IPS-NIHi7 (cell line): ENCODE measurements around the gene C2orf69.
"Not testable (repeated sequence)": the region's sequence is repeated elsewhere in the genome, so short reads cannot be mapped to it uniquely, and the experiment has no call there.

Experiments used
- DNase-seq: peaks from one replicate; pipeline ENCODE4 v3.0.0; 2012; ENCODE audit warnings: mixed read lengths; ENCODE audit errors: extremely low spot score

C2orf69 gene

DNA sequence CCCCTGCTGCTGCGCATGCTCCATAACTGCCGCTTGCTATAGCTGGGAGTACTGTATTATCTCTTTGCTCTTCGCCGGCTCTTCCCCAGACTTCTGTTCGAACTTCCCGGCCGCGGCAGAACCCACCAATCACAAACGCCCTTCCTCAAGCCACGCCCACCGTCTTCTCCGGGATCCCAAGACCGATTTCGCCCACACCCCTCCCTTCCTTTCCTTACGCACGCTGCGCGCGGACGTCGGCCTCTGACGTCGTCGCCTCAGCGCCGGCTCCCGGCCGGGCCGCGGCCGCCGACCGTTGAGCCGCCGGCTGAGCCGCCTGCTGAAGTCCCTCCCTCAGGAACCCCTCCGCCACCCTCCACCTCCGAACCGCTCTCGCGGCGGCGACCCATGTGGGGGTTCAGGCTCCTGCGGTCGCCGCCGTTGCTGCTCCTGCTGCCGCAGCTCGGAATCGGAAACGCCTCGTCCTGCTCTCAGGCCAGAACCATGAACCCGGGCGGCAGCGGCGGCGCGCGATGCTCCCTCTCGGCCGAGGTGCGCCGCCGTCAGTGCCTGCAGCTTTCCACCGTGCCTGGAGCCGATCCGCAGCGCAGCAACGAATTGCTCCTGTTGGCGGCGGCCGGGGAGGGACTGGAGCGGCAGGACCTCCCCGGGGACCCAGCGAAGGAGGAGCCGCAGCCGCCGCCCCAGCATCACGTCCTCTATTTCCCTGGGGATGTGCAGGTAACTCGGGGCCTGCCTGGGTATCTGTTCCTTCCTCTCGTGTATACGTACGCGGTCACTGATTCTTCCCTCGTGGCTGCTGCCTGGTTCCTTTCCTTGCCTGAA lies at the start of gene C2orf69:
Gene C2orf69 (plus strand): TSS at position 242 of the 825 bp plus-strand sequence. CDS start 146 bp downstream, at position 388.
- DNase-seq, result peak; percentile 98

- DNase-seq, result no peak
These were observed 48.3 kb upstream of the C2orf69 start for GRCh38 chr2:199862788-199863187.

DNA sequence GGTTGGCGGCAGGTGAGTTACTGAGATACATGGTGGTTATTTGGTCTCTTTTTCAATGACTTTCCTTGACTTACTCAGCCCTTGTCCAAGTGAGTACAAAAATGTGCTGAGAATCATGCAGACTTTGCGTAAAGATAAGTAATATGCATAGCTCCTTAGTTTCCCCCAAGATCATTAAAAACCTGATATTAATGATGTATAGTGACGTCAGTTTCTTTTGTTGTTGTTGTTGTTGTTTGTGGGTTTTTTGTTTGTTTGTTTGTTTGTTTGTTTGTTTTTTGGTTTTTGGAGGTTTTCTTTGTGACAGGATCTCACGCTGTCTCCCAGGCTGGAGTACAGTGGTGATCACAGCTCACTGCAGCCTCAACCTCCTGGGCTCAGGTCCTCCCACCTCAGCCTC lies 45.2 kb upstream of the C2orf69 start:
- DNase-seq, result no peak

GRCh38 chr2:199868431-199869226 lies 42.5 kb upstream of the C2orf69 start:
- no peak for DNase-seq

DNA sequence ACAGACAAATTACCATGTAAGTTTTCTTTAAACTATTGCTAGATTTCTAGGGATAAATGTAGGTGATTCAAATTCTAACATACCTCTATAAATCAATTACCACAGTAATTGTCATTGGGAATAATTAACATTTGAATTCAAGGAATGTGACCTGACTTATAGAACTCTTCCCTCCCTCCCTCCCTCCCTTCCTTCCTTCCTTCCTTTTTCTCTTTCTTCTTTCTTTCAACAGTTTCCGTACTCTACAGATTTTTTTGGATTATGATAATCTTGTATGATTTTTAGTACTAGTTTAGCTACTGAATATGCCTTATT lies 41.9 kb upstream of the C2orf69 start:
- no peak for DNase-seq

- no peak for DNase-seq
These were observed 41.4 kb upstream of the C2orf69 start for GRCh38 chr2:199869653-199870052.

DNA sequence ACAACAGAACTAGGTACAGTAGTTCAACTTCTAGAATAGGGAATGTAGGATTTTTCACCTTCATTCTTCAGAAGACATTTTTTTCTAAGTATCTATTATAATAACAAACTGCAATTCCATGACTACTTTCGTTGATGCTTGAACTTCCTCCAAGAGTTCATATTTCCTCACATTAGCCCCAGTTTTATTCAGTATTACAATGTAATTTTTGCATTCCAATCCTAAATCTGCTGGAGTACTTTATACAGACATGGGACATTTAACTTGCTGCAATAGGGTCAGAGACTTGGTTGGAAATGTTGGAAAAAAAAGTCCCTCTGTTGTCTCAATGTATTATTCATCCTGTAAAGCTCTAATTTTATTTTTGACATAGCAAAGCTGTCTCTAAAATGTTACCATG lies 40.5 kb upstream of the C2orf69 start:
- DNase-seq, result no peak

- no peak for DNase-seq
These were observed 36.9 kb upstream of the C2orf69 start for GRCh38 chr2:199874209-199874608.

DNA sequence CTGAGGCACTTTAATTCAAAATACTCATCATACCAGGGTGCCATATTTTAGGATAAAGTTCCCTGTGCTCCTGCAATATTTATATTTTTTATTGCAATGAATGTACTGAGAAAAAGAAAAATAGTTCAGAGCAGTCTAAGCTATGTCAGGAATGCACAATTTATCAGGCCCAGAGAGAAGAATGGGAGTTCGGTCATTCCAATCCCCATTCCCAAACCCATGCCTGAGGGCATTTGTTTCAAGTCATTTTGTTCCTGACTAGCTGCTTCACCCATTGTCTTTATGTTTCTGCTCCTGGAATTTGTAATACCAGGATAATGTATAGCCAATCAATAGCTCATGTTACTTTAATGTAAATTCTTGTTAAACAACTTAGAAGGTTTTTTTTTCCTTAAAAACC lies 35.7 kb upstream of the C2orf69 start:
- DNase-seq, result no peak

DNA sequence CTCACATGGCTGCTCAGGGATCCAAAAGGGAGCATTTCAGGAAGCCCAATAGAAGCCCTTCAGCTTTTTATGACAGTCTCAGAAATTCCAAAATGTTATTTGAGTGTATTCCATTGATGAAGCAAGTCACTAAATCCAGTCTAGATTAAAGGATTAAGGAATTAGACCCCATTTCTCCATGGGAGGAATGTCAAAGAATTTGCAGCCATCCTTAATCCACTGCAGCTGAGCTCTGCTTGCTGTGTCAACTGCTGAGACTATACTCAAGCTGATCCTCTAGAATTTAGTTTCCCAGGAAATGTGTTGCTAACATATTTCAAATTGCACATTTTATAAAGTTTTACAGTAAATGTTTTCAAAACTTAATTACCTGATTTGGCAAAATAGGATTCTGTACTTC lies 28.4 kb upstream of the C2orf69 start:
- DNase-seq, result no peak

DNA sequence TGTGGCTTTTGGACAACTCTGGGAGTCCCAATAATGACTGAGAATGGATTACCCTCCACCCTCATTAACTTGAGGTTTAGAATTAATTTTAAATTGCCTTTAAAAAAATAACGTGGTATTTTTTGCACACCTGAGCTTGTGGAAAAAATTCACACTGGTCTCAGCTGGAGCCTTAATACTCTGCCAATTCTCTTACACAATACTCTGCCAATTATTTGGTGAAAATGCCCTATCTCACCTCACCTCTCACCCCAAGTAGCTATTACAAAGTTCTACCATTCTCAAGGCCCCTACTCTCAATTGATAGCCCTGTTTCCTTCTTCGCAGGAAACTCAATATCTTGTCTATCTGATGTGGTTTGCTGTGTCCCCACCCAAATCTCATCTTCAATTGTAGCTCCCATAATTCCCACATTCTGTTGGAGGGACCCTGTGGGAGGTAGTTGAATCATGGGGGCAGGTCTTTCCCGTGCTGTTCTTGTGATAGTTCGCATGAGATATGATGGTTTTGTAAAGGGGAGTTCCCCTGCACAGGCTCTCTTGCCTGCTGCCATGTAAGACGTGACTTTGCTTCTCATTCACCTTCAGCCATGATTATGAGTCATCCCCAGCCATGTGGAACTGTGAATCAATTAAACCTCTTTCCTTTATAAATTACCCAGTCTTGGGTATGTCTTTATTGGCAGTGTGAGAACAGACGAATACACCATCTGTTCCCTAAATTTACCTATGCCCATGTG lies 27.4 kb upstream of the C2orf69 start:
- DNase-seq, result no peak

DNA sequence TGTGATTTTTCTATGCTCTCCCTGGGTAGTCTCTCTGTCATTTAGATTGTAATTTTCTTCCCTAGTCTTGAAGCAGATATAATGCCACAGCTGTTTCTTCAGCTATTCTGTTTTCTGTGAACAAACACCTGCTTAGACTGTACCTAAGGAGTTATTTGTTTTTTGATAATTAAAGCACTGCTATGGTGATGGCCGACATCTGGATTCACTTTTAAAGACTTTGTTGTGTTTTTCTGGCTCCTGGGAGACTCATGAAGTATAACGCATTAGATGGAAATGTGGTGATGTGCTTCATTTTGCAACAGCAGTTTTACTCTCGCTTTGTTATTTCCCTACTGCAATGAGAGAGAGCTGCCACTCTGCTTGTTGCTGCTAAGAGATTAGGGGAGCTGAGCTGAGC lies 15.7 kb upstream of the C2orf69 start:
- DNase-seq, result no peak

DNA sequence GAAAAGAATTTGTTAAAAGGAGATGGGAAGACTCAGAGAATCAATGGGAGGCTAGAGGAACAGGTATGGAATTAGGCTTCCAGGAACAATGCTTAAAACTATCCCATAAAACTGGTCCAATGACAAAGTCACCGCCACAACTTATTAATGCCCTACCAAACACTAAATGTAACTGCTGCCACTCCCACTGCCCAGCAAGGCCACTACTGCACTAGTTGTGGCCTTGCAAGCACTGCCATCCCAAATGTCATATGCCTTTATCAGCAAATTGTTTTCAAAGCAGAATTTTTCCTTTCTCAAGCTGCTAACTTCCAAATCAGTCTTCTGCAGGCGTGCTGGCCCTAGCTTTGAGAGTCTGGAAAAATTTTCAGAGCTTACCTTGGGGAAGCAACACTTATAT lies 14.5 kb upstream of the C2orf69 start:
- no peak for DNase-seq

GRCh38 chr2:199901942-199902341 lies 9.2 kb upstream of the C2orf69 start:
- no peak for DNase-seq

GRCh38 chr2:199902486-199903110 lies 8.5 kb upstream of the C2orf69 start:
- no peak for DNase-seq

DNA sequence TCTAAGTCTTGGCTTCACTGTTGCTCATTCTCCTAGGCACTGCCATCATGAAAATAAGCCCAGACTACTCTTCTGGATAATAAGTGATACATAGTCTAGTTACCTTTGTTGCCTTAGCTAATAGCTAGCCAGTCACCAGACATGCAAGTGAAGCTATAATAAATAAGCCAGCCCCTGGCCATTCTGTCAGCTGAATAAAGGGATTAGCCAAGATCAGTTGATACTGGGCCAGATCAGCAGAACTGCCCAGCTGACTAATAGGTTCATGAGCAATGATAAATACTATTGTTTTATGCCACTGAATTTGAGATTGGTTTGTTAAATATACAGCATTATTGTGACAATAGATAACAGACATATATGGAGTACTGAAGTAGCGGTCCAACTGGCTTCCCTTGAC lies 8.0 kb upstream of the C2orf69 start:
- DNase-seq, result no peak

DNA sequence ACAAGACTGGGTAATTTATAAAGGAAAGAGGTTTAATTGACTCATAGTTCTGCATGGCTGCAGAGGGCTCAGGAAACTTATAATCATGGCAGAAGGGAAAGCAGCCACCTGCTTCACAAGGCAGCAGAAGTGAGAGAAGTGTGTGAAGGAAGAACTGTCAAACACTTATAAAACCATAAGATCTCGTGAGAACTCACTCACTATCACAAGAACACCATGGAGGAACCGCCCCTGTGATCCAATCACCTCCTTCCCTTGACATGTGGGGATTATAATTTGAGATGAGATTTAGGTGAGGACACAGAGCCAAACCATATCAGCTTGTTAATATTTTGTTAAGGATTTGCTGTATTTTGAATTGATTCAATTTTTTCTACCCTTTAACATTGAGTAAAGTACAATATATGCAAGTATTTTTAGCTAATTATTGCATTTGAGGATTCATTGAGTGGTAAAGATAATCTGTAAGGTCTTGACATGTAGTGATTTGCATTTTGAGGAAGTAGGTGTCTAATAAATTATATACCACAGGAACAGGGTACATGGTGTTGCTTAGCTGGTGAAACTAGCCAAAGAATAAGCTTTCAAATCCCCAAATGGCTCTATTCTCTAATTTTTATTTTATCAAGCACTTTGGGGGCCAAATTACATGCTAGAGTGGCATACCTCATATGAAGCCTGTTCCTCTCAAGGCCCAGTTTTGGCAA lies 3.9 kb upstream of the C2orf69 start:
- DNase-seq, result no peak

DNA sequence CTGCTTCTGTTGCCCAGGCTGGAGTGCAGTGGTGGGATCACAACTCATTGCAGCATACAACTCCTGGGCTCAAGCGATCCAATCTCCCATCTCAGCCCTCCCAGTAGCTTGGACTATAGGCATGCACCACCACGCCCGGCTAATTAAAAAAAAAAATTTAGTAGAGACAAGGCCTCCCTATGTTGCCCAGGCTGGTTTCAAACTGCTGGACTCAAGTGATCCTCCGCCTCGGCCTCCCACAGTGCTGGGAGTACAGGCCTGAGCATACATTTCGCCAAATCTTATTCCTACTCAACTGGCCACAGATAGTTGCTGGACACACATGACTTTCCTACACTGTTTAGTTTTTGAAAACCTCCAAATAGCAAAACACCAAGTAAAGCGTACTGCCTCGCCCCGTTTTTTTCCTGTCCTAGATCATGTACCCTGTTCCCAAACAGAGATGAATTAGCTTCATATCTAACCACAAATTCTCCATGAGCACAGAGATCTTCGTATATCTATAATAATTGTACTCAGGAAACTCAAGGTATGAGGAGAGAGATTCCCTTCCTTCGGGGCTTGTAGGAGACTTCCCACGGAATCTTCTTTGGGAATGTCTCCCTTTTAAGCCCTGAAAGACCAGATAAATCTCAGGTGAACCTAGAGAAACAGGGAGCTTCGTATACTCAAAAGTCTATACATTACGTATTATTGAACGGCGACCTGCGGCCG lies 598 bp upstream of the C2orf69 start:
- no peak for DNase-seq

GRCh38 chr2:199911877-199912161 lies 726 bp downstream of the C2orf69 start:
- no peak for DNase-seq

- DNase-seq, result not testable (repeated sequence)
These were observed 1.5 kb downstream of the C2orf69 start for GRCh38 chr2:199912553-199913114.
